Lower lobe of right lung (tissue), 2 donors: Measurements from ENCODE around the gene DTWD2. TPM values are rescaled to one million over a fixed set of nuclear protein-coding genes. Genes with fewer than 3 reads are reported as not detected.
"Not testable (repeated sequence)": the region's sequence is repeated elsewhere in the genome, so short reads cannot be mapped to it uniquely, and the experiment has no call there.

Experiments
- ATAC-seq, 2 donors: fragments of 200-7000 bp; cut with Tn5 transposase; one replicate each; pipeline ENCODE4 v1.9.1; 2020 to 2022; ENCODE audit warnings: mild to moderate bottlenecking in 2 of 2, moderate library complexity in 2 of 2
- DNase-seq: peaks from one replicate; pipeline ENCODE4 v3.0.0-alpha.2; 2020
- H3K27ac ChIP-seq: fragments of 200-600 bp; one replicate; pipeline ENCODE4 v1.8.0; 2022
- H3K27me3 ChIP-seq: fragments of 200-600 bp; one replicate; pipeline ENCODE4 v1.8.0; 2022; ENCODE audit warnings: low read depth
- H3K36me3 ChIP-seq: fragments of 200-600 bp; one replicate; pipeline ENCODE4 v1.8.0; 2022; ENCODE audit warnings: mild to moderate bottlenecking
- H3K4me1 ChIP-seq: fragments of 200-600 bp; one replicate; pipeline ENCODE4 v1.8.0; 2022
- H3K4me3 ChIP-seq: fragments of 200-600 bp; one replicate; pipeline ENCODE4 v1.8.0; 2022; ENCODE audit warnings: mild to moderate bottlenecking
- H3K9me3 ChIP-seq: fragments of 200-600 bp; one replicate; pipeline ENCODE4 v1.8.0; 2022
- CTCF ChIP-seq: fragments of 200-600 bp; IDR thresholded peaks from one replicate; pipeline ENCODE4 v1.8.0; 2022; ENCODE audit warnings: antibody characterized with exemption, mild to moderate bottlenecking
- intact Hi-C: fragments of 100-400 bp; cut with DNase I; formaldehyde crosslinking; loops from one replicate; pipeline ENCODE4 v1.11.0; 2022
- total RNA-seq: library from RNA; stranded (reverse); fragmentation: NEBNext Ultra II Directional; extraction: Animal tissue kit (Norgen Biotek cat#: 25700); gene quantifications from one replicate; pipeline ENCODE4 v1.2.1, GENCODE V29; 2021
- donor health status: DM: no; HTN: yes; CAD: no; lungs with severe emphysema.

The DTWD2 gene
- total RNA-seq, 1 donor from 2014 or later = 9.0 TPM

- DNase-seq (no peak), ATAC-seq (no peak)
- Histone ChIP-seq H3K27me3 (no peaks in the 10 kb centered on the region), H3K36me3 (no peaks in the 10 kb centered on the region), H3K9me3 (peaks cover 7% of the 10 kb centered on the region), H3K4me1 (no peaks in the 10 kb centered on the region), H3K27ac (no peak overlapping the region), H3K4me3 (no peak overlapping the region)
- intact Hi-C loops = no loop called here
- TF ChIP-seq CTCF = no peak
These were observed 6.2 kb upstream of the DTWD2 start for GRCh38 chr5:118994595-118994994.

DNA sequence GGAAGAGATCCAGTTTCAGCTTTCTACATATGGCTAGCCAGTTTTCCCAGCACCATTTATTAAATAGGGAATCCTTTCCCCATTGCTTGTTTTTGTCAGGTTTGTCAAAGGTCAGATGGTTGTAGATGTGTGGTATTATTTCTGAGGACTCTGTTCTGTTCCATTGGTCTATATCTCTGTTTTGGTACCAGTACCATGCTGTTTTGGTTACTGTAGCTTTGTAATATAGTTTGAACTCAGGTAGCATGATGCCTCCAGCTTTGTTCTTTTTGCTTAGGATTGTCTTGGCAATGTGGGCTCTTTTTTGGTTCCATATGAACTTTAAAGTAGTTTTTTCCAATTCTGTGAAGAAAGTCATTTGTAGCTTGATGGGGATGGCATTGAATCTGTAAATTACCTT lies 4.8 kb upstream of the DTWD2 start:
- ATAC-seq, DNase-seq, H3K27me3 ChIP-seq, H3K9me3 ChIP-seq, intact Hi-C loops, H3K4me1 ChIP-seq, H3K36me3 ChIP-seq, H3K4me3 ChIP-seq, H3K27ac ChIP-seq: not testable (repeated sequence)

- intact Hi-C loops, H3K27me3 ChIP-seq: not testable (repeated sequence)
These were observed 3.7 kb upstream of the DTWD2 start for GRCh38 chr5:118992055-118992454.

GRCh38 chr5:118990582-118990981 lies 2.2 kb upstream of the DTWD2 start:
- Histone ChIP-seq H3K4me1 (peaks cover 8% of the 10 kb centered on the region), H3K27ac (no peak overlapping the region), H3K9me3 (no peaks in the 10 kb centered on the region), H3K27me3 (no peaks in the 10 kb centered on the region), H3K36me3 (no peaks in the 10 kb centered on the region), H3K4me3 (no peak overlapping the region)
- ATAC-seq = no peak
- intact Hi-C loops = no loop called here
- DNase-seq = no peak
- TF ChIP-seq CTCF = no peak

More at GRCh38 chr5:118992055-118992454, 3.7 kb upstream of the DTWD2 start:
- H3K9me3 ChIP-seq, H3K36me3 ChIP-seq, H3K4me1 ChIP-seq, H3K4me3 ChIP-seq, H3K27ac ChIP-seq, DNase-seq, ATAC-seq: not testable (repeated sequence)

- no peaks in the 10 kb centered on the region for H3K9me3 ChIP-seq
- TF ChIP-seq CTCF = no peak
- intact Hi-C loops = no loop called here
- ATAC-seq = no peak
- DNase-seq = no peak
- peaks cover 8% of the 10 kb centered on the region for H3K4me1 ChIP-seq
- H3K27me3 ChIP-seq = no peaks in the 10 kb centered on the region
- no peak overlapping the region for H3K27ac ChIP-seq
- H3K36me3 ChIP-seq = no peaks in the 10 kb centered on the region
- no peak overlapping the region for H3K4me3 ChIP-seq
These were observed 1.5 kb upstream of the DTWD2 start for GRCh38 chr5:118989816-118990215.

GRCh38 chr5:118988866-118989180 lies 476 bp upstream of the DTWD2 start:
- peak overlapping the region; percentile 71 for H3K4me3 ChIP-seq
- no peaks in the 10 kb centered on the region for H3K36me3 ChIP-seq
- H3K27ac ChIP-seq = peak overlapping the region; percentile 94
- H3K27me3 ChIP-seq = no peaks in the 10 kb centered on the region
- DNase-seq = no peak
- TF ChIP-seq CTCF = no peak
- ATAC-seq = no peak
- peaks cover 8% of the 10 kb centered on the region for H3K4me1 ChIP-seq
- no peaks in the 10 kb centered on the region for H3K9me3 ChIP-seq
- intact Hi-C loops = no loop called here

GRCh38 chr5:118984602-118985001 lies 3.7 kb downstream of the DTWD2 start:
- ATAC-seq (no peak), DNase-seq (no peak)
- Histone ChIP-seq H3K27me3 (no peaks in the 10 kb centered on the region), H3K4me1 (peaks cover 8% of the 10 kb centered on the region), H3K9me3 (no peaks in the 10 kb centered on the region), H3K36me3 (no peaks in the 10 kb centered on the region), H3K27ac (no peak overlapping the region), H3K4me3 (no peak overlapping the region)
- intact Hi-C loops = no loop called here
- no peak for TF ChIP-seq CTCF
